Right lobe of liver (tissue), 6 donors: ENCODE results near the gene QSOX1. TPM values are rescaled to one million over a fixed set of nuclear protein-coding genes. Genes with fewer than 3 reads are reported as not detected.

Experiments
- ATAC-seq, 4 donors: fragments of 200-7000 bp; cut with Tn5 transposase; one replicate each; pipeline ENCODE4 v1.9.1; 2020; ENCODE audit warnings: mild to moderate bottlenecking in 4 of 4, moderate library complexity in 4 of 4
- DNase-seq, 3 donors: peaks; one replicate each; pipeline ENCODE4 v3.0.0-alpha.2; 2020
- H3K27ac ChIP-seq, 3 donors: fragments of 200-600 bp; one replicate each; pipeline ENCODE4 v1.8.0; 2022
- H3K27me3 ChIP-seq, 2 donors: fragments of 200-600 bp; one replicate each; pipeline ENCODE4 v1.8.0; 2022
- H3K36me3 ChIP-seq, 4 donors: fragments of 200-600 bp; sonication (generic) in 1 of 4; one replicate each; pipeline versions ENCODE4 v1.5.1 to v1.8.0; 2017 to 2022; ENCODE audit warnings: control low read depth in 1 of 4
- H3K4me1 ChIP-seq, 4 donors: fragments of 200-600 bp; sonication (generic) in 1 of 4; one replicate each; pipeline versions ENCODE4 v1.5.1 to v1.8.0; 2017 to 2022; ENCODE audit warnings: control low read depth in 1 of 4
- H3K4me3 ChIP-seq, 3 donors: fragments of 200-600 bp; one replicate each; pipeline ENCODE4 v1.8.0; 2022
- H3K9me3 ChIP-seq, 4 donors: fragments of 200-600 bp; sonication (generic) in 1 of 4; one replicate each; pipeline versions ENCODE4 v1.5.1 to v1.8.0; 2017 to 2022; ENCODE audit warnings: control low read depth in 1 of 4
- POLR2A ChIP-seq: fragments of 450-650 bp; IDR thresholded peaks from one replicate; pipeline ENCODE4 v1.6.1; 2017; ENCODE audit warnings: antibody characterized with exemption, mild to moderate bottlenecking
- WGBS: methylation state at CpG from one replicate; pipeline ENCODE4 v1.1.6; 2018; ENCODE audit warnings: low coverage, low lambda C conversion rate; ENCODE audit not compliant: insufficient coverage; ENCODE audit errors: missing lambda C conversion rate; 5-methylcytosine and 5-hydroxymethylcytosine counted together
- intact Hi-C, 2 donors: fragments of 100-400 bp; cut with DNase I; formaldehyde crosslinking; loops; one replicate each; pipeline versions ENCODE4 v1.11.2 to v1.14.1; 2022
- total RNA-seq, 6 experiments: library from RNA; depleted of rRNA in 2 of 6; stranded (reverse); fragments of >200 nt in 2 of 6; fragmentation: NEBNext Ultra II Directional in 3 of 6; extraction: Animal tissue kit (Norgen Biotek cat#: 25700) in 3 of 6; gene quantifications; one replicate each; pipeline versions ENCODE4 v1.1.0 to v1.2.4, GENCODE V29; 2016 to 2023
- TF ChIP-seq, protein P1 (sequence below), 4 donors: fragments of 200-600 bp in 3 of 4; fragments of 450-650 bp in 1 of 4; IDR thresholded peaks; one replicate each; pipeline versions ENCODE4 v1.5.1 to v1.8.0; 2016 to 2022; ENCODE audit warnings: antibody characterized with exemption in 4 of 4, mild to moderate bottlenecking in 2 of 4
- donor health status: DM: no; HTN: yes; CAD: no.
- donor health status: DM: no; HTN: no; CAD: no.
- donor health status: DM: no; HTN: no; CAD: no.
- donor health status: DM: no; HTN: yes; CAD: no.
- donor health status: DM: no; HTN: yes; CAD: no.

The QSOX1 gene
- total RNA-seq, 6 experiments from 2014 or later = 25.0 to 68.4 (median 38.6) TPM

DNA sequence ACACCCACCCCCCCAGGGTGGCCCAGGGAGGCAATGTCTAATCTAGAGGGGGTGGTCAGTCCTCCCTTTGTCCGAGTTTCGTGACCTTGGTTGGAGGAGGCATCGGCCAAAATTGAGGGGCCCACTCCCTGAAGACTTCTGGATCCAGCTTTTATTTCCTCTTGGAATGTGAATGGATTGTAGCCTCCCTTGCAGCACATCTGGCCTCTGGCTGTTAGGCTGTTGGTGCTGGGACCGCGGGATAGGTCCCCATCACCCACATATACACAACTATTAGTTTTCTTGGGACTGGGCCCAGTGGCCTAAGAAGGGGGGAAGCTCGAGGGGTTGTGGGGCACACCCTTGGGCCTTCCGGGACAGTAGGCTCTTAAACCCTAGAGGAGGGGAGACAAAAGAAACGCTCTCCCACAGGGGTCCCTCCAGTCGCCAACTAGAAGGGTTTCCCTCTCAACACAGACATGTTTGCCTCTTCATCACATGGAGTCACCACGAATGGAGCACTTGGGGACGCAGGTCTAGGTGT lies 77.9 kb downstream of the QSOX1 start:
- ATAC-seq (no peak), DNase-seq (no peak)
- Histone ChIP-seq H3K27me3 (peaks cover 7 to 76% of the 10 kb centered on the region in 2 donors), H3K4me1 (peaks cover 0 to 44% (median 14%) of the 10 kb centered on the region in 4 donors), H3K9me3 (no peaks in the 10 kb centered on the region), H3K4me3 (no peak overlapping the region), H3K27ac (no peak overlapping the region), H3K36me3 (no peaks in the 10 kb centered on the region)
- intact Hi-C loops = no loop called here
- TF ChIP-seq POLR2A = no peak
- TF ChIP-seq, protein P1, sequence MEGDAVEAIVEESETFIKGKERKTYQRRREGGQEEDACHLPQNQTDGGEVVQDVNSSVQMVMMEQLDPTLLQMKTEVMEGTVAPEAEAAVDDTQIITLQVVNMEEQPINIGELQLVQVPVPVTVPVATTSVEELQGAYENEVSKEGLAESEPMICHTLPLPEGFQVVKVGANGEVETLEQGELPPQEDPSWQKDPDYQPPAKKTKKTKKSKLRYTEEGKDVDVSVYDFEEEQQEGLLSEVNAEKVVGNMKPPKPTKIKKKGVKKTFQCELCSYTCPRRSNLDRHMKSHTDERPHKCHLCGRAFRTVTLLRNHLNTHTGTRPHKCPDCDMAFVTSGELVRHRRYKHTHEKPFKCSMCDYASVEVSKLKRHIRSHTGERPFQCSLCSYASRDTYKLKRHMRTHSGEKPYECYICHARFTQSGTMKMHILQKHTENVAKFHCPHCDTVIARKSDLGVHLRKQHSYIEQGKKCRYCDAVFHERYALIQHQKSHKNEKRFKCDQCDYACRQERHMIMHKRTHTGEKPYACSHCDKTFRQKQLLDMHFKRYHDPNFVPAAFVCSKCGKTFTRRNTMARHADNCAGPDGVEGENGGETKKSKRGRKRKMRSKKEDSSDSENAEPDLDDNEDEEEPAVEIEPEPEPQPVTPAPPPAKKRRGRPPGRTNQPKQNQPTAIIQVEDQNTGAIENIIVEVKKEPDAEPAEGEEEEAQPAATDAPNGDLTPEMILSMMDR (IDR thresholded peaks at IDR 0.05) = no peak
- WGBS = 0% methylated on average over 8 of the region's 11 CpGs

DNA sequence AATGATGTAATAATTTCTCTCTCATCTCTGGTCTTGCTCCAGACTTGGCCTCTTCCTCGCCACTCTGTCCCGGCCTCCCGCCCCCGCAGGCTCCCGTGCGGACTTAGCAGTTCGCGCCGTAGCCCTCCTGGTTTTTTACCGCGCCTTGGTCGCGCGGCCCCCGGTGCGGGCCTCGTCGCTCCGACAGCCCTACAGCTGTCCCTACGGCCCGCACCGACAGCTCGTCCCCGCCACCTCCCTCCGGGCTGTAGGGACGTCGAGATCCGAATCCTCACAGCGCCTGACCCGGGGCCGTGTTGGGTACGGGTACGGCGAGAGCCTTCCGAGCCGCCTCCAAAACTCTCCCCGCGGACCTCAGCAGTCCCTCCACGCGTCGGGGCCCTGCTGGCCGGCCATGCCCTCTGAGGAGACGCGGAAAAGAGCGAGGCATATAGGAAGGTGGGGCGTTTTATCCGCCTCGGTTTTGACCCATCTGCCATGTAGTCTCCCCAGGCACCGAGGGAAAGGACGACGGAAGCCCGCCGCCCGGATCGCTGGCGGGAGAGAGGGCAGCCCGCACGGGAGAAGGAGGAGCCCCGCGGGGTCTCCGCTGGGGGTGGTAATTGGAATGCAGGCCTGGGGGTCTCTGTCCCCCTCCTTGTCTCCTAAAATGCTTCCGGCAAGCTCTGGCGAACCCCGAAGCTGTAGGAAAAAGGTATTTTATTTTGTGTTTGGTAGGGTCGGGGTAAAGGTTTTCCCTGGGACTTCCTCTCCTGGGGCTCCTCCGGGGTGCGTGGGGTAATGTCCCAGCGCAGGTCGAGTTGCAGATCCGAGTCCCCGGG lies 78.7 kb downstream of the QSOX1 start:
- H3K27ac ChIP-seq = no peak overlapping the region
- WGBS = 6% methylated on average over 43 of the region's 71 CpGs
- intact Hi-C loops = no loop called here
- H3K27me3 ChIP-seq = peaks cover 0 to 80% of the 10 kb centered on the region in 2 donors
- no peaks in the 10 kb centered on the region for H3K9me3 ChIP-seq
- peaks cover 0 to 44% (median 14%) of the 10 kb centered on the region in 4 donors for H3K4me1 ChIP-seq
- no peak for TF ChIP-seq POLR2A
- TF ChIP-seq, protein P1 (IDR thresholded peaks at IDR 0.05) = no peak
- ATAC-seq = no peak
- DNase-seq = no peak
- H3K4me3 ChIP-seq = no peak overlapping the region
- no peaks in the 10 kb centered on the region for H3K36me3 ChIP-seq

- ATAC-seq (peak; percentile 25 to 54 (median 39)), DNase-seq (no peak)
- no peaks in the 10 kb centered on the region for H3K9me3 ChIP-seq
- peaks cover 0 to 36% (median 14%) of the 10 kb centered on the region in 4 donors for H3K4me1 ChIP-seq
- TF ChIP-seq POLR2A = no peak
- TF ChIP-seq, protein P1 (IDR thresholded peaks at IDR 0.05) = no peak
- no peaks in the 10 kb centered on the region for H3K36me3 ChIP-seq
- H3K27ac ChIP-seq = no peak overlapping the region
- peak overlapping the region in 2 of 3 donors; percentile 26 to 31 for H3K4me3 ChIP-seq
- H3K27me3 ChIP-seq = peaks cover 0 to 80% of the 10 kb centered on the region in 2 donors
- 5% methylated on average over 34 of the region's 51 CpGs for WGBS
- intact Hi-C loops = no loop called here
Measured at GRCh38 chr1:180234369-180235076, 79.9 kb downstream of the QSOX1 start.

GRCh38 chr1:180235077-180235501 lies 80.4 kb downstream of the QSOX1 start:
- Histone ChIP-seq H3K9me3 (no peaks in the 10 kb centered on the region), H3K4me3 (no peak overlapping the region), H3K27ac (no peak overlapping the region), H3K27me3 (peaks cover 0 to 83% of the 10 kb centered on the region in 2 donors), H3K36me3 (no peaks in the 10 kb centered on the region), H3K4me1 (peaks cover 0 to 34% (median 14%) of the 10 kb centered on the region in 4 donors)
- no peak for DNase-seq
- TF ChIP-seq, protein P1 (IDR thresholded peaks at IDR 0.05) = no peak
- TF ChIP-seq POLR2A = no peak
- peak in 3 of 4 donors; percentile 13 to 28 (median 13) for ATAC-seq
- 2% methylated on average over 13 of the region's 30 CpGs for WGBS
- intact Hi-C loops = no loop called here
